HG03460 (cell line): Measurements from ENCODE around the gene RHOB.

Experiments
- ATAC-seq: cut with Tn5 transposase; IDR thresholded peaks from one replicate; pipeline ENCODE4 v1.9.1; 2021; ENCODE audit not compliant: unreplicated experiment

The RHOB gene

GRCh38 chr2:20472569-20472968 is 25.7 kb downstream of the RHOB start:
- ATAC-seq = no peak

DNA sequence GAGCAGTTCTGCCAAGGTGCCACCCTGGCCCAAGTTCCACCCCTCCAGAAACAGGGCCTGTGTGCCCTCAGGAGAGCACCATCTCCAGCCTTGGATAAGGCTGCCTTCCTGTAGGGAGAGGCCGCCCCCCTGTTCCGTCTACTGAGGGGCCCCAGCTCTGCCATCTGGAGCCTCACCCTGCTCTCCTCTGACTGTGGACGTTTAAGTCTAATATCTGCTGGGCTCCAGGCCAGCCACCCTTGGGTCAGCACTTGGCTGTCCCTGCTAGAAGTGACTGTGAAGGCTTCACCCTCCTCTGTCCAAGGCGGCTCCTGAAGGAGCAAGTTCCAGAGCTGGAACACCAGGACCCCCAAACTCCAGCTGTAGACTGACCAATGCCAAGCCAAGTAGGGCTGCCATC is 26.3 kb downstream of the RHOB start:
- no peak for ATAC-seq

DNA sequence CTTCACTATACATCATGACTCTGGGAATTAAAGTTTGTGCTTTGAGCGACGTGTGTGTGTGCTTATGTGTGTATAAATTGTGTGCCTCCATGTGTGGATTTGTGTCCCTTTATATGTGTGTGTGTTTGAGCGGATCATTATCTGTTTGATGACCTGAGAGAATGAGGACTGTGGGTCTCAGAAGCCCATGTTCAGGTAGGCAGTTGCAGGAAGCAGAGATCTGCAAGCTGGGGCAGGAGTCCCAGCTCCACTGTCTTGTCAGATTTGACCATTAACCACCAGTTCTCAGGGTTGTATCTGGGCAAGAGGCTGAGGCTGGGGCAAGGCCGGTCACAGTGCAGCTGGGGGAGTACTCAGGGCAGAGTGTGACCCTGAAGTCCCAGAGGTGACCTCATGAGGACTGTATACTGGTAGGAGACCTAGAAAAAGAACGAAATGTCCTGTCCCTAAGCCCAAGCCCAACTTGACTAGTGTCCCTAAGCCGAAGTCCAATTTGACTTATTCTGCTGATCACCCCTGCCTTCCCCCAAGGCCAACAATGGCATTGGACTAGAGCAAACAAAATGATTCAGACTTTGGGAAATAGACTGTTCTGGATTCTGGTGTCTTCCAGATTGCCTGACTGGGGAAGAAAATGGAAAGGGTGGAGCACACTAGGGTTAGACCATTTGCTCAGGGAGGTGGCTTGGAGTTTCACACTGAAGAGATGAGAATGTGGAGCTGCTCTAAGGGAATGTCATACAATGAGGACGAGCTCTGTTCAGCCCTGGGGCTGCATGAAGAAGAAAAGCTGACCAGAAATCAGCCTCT is 28.1 kb downstream of the RHOB start:
- no peak for ATAC-seq

GRCh38 chr2:20475567-20475952 is 28.7 kb downstream of the RHOB start:
- no peak for ATAC-seq

- no peak for ATAC-seq
These were observed 29.6 kb downstream of the RHOB start for GRCh38 chr2:20476481-20476880.

DNA sequence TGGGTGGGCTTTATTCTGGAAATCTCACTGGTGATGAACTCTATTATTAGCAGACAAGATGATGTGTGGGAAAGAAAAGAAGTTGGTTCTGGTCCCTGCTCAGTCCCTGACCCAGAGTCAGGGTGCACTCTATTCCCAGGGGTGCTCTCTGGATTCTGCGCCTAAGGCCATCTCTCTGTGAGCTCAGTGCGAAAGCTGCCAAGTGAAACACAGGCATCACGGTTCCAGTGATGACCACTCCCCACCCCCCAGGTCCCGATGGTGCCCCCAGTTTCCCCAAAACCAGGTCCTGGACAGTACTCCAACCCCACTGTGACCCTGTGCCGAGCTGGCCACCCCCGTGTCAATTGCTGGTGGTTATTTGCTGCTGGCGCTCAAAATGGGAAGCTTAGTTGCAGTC is 30.1 kb downstream of the RHOB start:
- ATAC-seq = no peak

DNA sequence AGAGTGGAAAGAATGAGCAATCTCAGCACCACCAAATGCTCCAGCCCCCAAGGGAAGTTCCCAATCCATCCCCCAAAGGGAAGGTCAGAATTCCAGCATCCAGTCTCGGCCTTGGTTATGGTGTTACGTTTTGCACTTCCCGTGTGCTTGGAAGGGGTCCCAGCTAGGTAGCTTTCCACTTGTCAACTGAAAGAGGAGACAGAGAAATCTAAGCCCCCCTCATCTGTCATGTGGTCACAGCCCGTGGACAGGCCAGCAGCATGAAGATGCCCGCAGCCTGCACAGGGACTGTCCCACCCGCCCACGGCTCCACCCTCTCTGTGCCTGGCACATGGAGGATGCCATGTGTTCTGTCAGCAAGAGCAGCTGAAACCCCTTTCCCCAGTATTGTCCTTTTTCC is 32.1 kb downstream of the RHOB start:
- no peak for ATAC-seq

DNA sequence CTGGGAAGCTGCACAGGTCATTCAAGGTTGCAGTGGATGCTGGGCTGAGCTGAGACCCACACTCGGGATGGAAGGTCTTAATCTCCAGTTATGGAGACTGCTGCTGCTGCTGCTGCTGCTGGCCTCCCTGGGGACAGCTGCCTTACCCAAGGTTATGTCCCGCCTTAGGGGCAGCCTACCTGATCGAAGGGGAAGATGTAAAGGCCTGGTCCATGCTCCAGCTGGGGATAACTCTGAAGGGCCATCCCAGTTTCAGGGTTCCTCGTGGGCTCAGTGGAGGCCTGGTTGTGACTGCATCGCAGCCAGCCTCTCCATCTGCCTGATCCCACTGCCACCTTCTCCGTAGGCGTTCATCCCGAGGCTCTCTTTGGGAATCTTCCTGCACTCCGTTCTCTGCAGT is 33.0 kb downstream of the RHOB start:
- ATAC-seq = no peak

- no peak for ATAC-seq
These were observed 34.0 kb downstream of the RHOB start for GRCh38 chr2:20480913-20481312.

- ATAC-seq = no peak
These were observed 35.0 kb downstream of the RHOB start for GRCh38 chr2:20481798-20482405.

GRCh38 chr2:20482725-20483124 is 35.9 kb downstream of the RHOB start:
- no peak for ATAC-seq

- ATAC-seq = no peak
These were observed 36.5 kb downstream of the RHOB start for GRCh38 chr2:20483194-20483895.

- no peak for ATAC-seq
These were observed 37.3 kb downstream of the RHOB start for GRCh38 chr2:20484034-20484617.

DNA sequence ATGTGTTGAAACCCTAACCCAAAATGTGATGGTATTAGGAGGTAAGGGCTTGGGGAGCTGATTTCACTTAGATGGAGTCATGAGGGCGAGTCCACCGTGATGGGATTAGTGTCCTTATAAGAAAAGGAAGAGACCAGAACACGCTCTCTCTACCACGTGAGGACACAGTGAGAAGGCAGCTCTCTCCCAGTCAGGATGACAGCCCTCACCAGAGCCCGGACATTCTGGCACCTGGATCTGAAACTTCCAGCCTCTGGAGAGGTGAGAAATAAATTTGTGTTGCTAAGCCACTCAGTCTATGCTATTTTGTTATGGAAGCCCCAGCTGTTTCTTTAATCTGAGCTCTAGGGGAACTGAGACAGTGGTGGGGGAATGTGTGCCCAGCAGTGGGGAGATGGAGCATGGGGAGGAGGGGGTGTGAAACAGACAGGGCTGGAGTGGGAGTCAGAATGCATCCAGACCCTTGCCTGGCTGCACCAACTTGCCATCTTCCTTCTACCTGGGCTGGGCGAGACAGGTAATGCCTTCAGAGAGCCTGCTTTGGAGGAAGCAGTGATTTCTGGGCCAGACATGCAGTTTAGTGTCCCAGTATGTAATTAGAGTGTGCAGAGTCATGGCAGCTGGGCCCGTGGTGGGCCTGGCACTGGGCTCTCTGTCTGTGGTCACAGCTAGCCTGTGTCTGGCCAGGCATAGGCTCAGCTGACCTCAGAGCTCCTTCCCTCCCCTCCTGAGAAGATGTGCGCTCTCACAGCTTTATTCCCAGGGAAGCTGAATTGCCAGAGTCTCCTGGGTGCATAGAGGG is 38.1 kb downstream of the RHOB start:
- no peak for ATAC-seq

DNA sequence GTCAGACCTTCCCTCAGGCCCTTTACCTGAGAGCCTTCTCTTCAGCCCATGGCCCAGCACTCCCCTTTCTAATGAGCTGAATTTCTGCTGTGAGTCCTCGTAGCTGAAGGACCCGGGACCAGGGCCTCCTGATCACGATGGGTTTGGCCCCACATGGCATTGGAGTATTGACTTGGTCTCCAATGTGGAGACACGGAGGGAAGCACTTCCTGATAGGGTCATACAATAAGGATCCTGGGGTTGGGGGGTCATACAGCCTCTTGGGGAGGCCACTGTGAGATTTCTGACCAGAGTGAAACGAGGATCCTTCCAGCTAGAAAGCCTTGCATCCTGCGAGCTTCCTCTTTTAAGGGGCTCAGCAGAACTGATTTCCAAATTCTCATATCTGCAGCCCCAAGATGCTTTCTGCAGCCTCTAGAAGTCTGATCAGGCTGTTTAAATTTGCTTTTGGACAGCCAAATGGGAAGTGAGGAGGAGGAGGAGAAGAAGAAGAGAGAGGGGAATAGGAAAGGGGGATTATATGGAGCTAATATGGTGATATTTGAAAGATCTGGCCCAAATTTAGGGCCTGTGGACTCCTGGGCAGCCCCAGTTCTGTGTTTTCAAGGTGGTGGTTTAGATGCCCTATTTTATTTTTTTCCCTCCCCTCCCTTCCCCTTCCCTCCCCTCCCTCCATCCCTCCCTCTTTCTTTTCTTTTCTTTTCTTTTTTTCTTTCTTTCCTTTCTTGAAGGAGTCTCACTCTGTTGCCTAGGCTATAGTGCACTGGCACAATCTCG is 38.9 kb downstream of the RHOB start:
- no peak for ATAC-seq

DNA sequence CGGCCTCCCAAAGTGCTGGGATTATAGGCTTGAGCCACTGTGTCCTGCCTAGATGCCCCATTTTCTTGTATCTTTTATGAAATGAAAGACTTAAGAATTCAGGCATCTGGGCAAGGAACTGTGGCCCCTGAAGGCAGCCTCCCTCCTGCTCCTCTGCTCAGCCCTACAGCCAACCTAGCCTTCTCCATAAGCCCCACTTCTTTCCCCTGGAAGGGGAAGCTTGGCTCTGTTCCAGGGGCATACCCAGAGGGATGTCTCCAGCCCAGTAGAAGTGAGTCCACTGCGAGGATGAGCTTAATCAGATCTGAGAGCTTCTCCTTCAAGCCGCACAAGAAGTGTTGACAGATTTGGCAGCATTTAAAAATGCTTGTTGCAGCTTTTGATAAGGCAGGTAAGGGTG is 39.7 kb downstream of the RHOB start:
- ATAC-seq = no peak

DNA sequence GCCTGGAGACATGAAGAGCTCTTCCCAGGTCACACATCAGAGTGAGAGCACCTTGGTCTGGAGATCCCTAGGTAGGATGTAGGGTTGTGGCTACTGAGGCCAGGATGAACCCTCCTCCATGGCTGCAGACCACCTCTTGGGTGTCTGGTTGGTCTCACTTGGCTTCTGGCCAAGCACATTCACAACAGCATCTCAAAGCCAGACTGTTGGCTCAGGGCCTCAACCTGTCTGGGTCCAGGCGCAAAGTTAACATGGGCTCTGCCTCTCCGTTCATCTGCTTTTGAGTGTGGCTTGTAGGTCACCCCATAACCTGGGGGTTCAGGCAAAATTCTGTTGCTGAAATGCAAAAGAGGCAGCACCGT is 40.1 kb downstream of the RHOB start:
- no peak for ATAC-seq

DNA sequence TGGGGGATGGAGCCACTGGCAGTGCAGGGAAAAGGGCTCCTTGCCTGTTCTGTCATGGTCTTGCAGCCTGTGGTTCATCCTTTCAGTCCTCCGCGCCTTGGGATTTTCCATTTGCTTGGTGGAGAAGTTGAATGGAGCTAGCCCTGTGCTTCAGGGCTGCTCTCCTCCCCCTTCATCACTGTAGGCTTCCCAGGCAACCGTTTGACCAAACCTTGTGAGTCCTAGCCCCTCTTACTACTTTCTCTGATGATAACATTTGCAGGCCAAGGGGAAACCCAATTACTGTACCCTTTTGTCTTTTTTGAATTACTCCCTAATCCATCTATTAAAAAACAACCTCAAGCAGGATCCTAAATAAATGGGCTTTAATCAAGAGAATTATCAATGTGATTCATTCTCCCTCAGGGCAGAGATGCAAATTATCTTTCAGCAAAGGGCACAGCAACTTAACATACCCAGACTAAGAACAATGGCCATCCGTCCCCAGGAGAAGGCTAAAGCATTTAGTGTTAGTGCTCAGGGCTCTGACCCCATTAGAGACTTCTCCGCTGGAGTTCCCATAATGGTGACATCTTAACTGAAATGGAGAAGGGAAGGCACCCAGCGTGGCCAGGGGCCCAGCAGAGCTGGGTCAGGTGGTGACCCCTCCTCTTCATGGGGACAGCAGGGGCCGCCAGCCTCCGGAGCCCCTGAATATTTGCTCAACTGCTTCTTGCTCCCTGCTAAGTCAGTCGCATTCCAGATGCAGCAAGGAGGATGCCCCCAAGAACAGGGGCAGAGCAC is 40.7 kb downstream of the RHOB start:
- no peak for ATAC-seq

GRCh38 chr2:20488201-20488641 is 41.3 kb downstream of the RHOB start:
- no peak for ATAC-seq
